Fibroblast of the aortic adventitia (primary cell): ENCODE measurements around the gene GNS. TPM values are rescaled to one million over a fixed set of nuclear protein-coding genes. Genes with fewer than 3 reads are reported as not detected.
A peak's percentile ranks its signal among the peaks of the same experiment; 100 is the strongest.

Experiments
- DNase-seq: peaks from one replicate; pipeline ENCODE4 v3.0.0-alpha.2; 2010; ENCODE audit warnings: low read depth
- H3K4me3 ChIP-seq: 2 replicates; pipeline ENCODE4 v1.5.1; 2011; ENCODE audit warnings: low read depth, mild to moderate bottlenecking, control low read depth, low read length, moderate library complexity
- CTCF ChIP-seq: IDR thresholded peaks from 2 replicates; pipeline ENCODE4 v1.5.1; 2011; ENCODE audit warnings: mild to moderate bottlenecking, low read length, control low read depth, inconsistent platforms; ENCODE audit not compliant: insufficient read depth
- total RNA-seq: library from RNA; depleted of rRNA; stranded (reverse); fragments of >200 nt; gene quantifications from 2 replicates; pipeline ENCODE4 v1.2.3, GENCODE V29; 2012; ENCODE audit warnings: low replicate concordance

GNS gene
- total RNA-seq, 1 donor, result 162 TPM

DNA sequence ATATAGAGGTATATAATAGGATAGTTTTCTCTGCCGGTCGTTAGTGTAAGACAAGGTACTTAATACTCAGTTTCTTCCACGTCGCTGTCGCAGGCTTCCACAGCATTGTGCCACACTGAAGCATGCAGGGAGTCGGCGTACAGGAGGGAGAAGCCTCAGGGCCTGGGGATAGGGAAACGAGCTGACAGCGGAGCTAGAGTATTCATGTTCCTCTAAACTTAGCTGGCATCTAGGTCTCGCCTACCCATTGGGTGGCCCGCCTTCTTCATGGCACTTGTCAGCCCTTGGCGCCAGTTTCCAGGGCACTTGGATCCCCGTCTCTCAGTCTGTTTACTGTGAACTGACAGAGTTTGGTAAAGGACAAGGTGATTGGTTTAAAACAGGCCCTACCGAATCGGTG, 73.6 kb downstream of the GNS start:
- no peak for DNase-seq
- TF ChIP-seq CTCF, result no peak

GRCh38 chr12:64685050-64685449, 74.2 kb downstream of the GNS start:
- no peak for DNase-seq
- no peak overlapping the region for H3K4me3 ChIP-seq
- no peak for TF ChIP-seq CTCF

More for the DNA sequence above, 73.6 kb downstream of the GNS start:
- no peak overlapping the region for H3K4me3 ChIP-seq

DNA sequence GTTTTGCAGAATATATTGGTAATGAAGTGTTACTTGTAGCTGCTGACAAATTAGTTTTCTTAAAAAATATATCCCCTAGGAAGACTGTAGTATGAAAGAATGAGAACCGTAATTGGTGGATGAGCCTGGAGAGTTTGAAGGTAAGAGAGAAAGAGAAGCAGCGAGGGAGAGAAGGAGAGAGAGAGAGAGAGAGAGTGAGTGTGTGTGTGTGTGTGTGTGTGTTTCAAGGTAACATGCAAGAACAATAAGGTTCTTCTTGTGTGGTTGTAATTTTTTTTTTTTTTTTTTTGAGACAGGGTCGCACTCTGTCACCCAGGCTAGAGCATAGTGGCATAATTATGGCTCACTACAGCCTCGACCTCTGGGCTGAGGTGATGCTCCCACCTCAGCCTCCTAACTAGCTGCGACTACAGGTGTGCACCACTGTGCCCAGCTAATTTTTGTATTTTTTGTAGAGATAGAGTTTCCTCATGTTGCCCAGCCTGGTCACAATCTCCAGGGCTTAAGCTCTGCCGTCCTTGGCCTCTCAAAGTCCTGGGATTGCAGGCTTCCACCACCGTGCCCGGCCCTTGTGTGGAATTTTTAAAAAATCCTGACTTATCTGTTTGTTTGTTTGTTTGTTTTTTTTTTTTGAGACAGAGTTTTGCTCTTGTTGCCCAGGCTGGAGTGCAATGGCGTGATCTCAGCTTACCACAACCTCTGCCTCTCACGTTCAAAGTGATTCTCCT, 75.2 kb downstream of the GNS start:
- DNase-seq, result no peak
- no peak for TF ChIP-seq CTCF
- no peak overlapping the region for H3K4me3 ChIP-seq

- no peak overlapping the region for H3K4me3 ChIP-seq
- no peak for TF ChIP-seq CTCF
- peak; percentile 89 for DNase-seq
Observed at GRCh38 chr12:64682572-64683277, 76.5 kb downstream of the GNS start.

DNA sequence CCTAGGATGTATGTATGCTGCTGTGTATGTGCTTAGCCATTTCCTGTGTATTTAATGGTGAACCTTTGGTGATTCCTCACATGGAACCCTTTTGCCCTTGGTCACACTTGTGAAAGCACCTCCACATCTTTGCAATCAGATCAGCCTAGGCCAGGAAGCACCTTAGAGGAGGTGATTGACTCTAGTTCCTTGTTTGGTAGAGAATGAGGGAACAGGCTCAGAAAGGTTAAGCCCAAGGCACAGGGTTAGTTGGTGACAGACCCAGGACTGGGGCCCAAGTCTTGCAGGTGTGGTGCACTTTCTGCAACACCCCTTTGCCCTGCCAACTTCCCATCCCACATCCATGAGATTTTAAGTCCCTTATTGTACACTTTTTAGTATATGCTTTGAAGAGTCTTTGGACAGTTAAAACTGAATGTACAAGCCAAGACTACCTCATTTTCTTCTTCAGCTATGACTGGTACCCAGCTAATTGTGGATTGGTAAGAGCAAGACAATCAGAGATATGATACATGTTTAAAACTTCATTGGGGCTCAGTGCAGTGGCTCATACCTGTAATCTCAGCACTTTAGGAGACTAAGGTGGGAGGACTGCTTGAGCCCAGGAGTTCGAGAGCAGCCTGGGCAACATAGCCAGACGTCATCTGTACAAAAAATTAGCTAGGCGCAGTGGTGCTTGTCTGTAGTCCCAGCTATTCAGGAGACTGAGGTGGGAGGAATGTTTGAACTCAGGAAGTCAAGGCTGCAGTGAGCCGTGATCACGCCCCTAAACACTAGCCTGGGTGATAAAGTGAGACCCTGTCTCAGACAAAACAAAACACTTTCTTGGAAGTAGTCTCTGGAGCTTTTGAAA, 77.8 kb downstream of the GNS start:
- TF ChIP-seq CTCF, result no peak
- no peak for DNase-seq
- H3K4me3 ChIP-seq, result no peak overlapping the region

DNA sequence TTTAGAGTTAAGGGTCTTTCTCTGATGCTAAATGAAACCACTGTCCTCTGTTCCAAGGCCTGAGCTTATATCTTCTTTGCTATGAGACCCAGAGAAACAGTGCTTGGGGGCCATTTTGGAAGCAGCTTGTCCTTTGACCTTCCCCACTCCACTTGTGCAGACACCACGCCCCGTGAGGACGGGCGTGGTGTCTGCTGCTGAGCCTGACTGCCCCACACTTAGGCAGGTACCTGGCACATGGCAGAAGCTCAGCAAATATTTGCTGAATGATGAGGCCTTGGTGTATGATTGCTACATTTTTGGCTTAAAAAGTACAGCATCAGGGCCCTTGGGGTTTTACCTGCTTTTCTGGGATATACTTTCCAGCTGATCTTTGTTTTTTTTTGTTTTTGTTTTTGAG, 79.0 kb downstream of the GNS start:
- H3K4me3 ChIP-seq, result no peak overlapping the region
- DNase-seq, result no peak
- no peak for TF ChIP-seq CTCF
